ENCODE data around the gene CCT6B.

DNA sequence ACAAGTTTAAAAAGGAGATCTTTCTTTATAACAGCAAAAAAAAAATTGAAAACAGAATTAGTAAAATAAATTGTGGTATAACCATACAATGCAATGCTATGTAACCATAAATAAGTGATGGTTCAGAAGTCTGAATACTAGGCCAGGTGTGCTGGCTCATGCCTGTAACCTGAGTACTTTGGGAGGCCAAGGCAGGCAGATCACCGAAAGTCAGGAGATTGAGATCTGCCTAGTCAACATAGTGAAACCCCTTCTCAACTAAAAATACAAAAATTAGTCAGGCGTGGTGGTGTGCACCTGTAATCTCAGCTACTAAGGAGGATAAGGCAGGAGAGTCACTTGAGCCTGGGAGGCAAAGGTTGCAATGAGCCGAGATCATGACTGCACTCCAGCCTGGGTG, 34.6 kb downstream of the CCT6B start:
- no peak for TF ChIP-seq CTCF (IDR thresholded peaks at IDR 0.05)
- TF ChIP-seq ELF4 (CRISPR knock-in tag; IDR thresholded peaks at IDR 0.05; ENCODE audit: low read depth), result no peak
- TF ChIP-seq USF2 (CRISPR knock-in tag; IDR thresholded peaks at IDR 0.05), result no peak
- TF ChIP-seq GABPB1 (CRISPR knock-in tag; IDR thresholded peaks at IDR 0.05), result no peak
- TF ChIP-seq CBFB (CRISPR knock-in tag; IDR thresholded peaks at IDR 0.05; ENCODE audit: low read depth), result no peak
- TF ChIP-seq ZNF263 (CRISPR knock-in tag; IDR thresholded peaks at IDR 0.05; ENCODE audit: low read depth), result no peak
- TF ChIP-seq, protein P1, sequence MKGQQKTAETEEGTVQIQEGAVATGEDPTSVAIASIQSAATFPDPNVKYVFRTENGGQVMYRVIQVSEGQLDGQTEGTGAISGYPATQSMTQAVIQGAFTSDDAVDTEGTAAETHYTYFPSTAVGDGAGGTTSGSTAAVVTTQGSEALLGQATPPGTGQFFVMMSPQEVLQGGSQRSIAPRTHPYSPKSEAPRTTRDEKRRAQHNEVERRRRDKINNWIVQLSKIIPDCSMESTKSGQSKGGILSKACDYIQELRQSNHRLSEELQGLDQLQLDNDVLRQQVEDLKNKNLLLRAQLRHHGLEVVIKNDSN (CRISPR knock-in tag; IDR thresholded peaks at IDR 0.05), result no peak
- TF ChIP-seq JUN (CRISPR knock-in tag; IDR thresholded peaks at IDR 0.05), result no peak
- no peak for TF ChIP-seq TCF7 (CRISPR knock-in tag; IDR thresholded peaks at IDR 0.05; ENCODE audit: low read depth)
- TF ChIP-seq, protein P2, sequence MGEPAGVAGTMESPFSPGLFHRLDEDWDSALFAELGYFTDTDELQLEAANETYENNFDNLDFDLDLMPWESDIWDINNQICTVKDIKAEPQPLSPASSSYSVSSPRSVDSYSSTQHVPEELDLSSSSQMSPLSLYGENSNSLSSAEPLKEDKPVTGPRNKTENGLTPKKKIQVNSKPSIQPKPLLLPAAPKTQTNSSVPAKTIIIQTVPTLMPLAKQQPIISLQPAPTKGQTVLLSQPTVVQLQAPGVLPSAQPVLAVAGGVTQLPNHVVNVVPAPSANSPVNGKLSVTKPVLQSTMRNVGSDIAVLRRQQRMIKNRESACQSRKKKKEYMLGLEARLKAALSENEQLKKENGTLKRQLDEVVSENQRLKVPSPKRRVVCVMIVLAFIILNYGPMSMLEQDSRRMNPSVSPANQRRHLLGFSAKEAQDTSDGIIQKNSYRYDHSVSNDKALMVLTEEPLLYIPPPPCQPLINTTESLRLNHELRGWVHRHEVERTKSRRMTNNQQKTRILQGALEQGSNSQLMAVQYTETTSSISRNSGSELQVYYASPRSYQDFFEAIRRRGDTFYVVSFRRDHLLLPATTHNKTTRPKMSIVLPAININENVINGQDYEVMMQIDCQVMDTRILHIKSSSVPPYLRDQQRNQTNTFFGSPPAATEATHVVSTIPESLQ (CRISPR knock-in tag; IDR thresholded peaks at IDR 0.05), result no peak
- TF ChIP-seq, protein P3, sequence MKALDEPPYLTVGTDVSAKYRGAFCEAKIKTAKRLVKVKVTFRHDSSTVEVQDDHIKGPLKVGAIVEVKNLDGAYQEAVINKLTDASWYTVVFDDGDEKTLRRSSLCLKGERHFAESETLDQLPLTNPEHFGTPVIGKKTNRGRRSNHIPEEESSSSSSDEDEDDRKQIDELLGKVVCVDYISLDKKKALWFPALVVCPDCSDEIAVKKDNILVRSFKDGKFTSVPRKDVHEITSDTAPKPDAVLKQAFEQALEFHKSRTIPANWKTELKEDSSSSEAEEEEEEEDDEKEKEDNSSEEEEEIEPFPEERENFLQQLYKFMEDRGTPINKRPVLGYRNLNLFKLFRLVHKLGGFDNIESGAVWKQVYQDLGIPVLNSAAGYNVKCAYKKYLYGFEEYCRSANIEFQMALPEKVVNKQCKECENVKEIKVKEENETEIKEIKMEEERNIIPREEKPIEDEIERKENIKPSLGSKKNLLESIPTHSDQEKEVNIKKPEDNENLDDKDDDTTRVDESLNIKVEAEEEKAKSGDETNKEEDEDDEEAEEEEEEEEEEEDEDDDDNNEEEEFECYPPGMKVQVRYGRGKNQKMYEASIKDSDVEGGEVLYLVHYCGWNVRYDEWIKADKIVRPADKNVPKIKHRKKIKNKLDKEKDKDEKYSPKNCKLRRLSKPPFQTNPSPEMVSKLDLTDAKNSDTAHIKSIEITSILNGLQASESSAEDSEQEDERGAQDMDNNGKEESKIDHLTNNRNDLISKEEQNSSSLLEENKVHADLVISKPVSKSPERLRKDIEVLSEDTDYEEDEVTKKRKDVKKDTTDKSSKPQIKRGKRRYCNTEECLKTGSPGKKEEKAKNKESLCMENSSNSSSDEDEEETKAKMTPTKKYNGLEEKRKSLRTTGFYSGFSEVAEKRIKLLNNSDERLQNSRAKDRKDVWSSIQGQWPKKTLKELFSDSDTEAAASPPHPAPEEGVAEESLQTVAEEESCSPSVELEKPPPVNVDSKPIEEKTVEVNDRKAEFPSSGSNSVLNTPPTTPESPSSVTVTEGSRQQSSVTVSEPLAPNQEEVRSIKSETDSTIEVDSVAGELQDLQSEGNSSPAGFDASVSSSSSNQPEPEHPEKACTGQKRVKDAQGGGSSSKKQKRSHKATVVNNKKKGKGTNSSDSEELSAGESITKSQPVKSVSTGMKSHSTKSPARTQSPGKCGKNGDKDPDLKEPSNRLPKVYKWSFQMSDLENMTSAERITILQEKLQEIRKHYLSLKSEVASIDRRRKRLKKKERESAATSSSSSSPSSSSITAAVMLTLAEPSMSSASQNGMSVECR (CRISPR knock-in tag; IDR thresholded peaks at IDR 0.05; ENCODE audit: borderline replicate concordance), result no peak

Data from WTC11 (cell line).